Loucy (cell line): ENCODE data around the gene FGFBP1.

Source experiments
- EZH2phosphoT487 ChIP-seq: fragments of 200-600 bp; IDR thresholded peaks from 2 replicates; pipeline ENCODE4 v1.6.1; 2018; ENCODE audit warnings: antibody characterized with exemption, mild to moderate bottlenecking, moderate library complexity, borderline replicate concordance
- TF ChIP-seq, protein P1 (sequence below): fragments of 200-600 bp; sonication (generic); conservative IDR thresholded peaks from 2 replicates; pipeline ENCODE4 v1.5.1; 2014; ENCODE audit warnings: mild to moderate bottlenecking, antibody characterized with exemption, low read length

DNA sequence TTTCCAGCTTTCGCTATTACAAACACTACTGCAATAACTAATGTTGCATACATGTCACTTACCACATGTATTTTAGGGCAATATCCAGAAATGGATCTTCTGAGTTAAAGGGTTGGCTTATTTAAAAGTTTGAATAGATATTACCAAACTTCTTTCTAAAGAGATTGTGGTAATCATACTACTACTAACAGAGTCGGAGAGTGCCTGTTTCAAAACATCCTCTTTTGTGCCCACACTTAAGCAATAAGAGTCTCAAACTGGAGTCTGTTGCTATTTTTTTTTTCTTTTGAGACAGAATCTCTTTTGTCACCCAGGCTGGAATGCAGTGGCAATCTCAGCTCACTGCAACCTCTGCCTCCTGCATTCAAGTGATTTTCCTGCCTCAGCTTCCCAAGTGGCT lies 35.8 kb downstream of the FGFBP1 start:
- TF ChIP-seq, protein P1, sequence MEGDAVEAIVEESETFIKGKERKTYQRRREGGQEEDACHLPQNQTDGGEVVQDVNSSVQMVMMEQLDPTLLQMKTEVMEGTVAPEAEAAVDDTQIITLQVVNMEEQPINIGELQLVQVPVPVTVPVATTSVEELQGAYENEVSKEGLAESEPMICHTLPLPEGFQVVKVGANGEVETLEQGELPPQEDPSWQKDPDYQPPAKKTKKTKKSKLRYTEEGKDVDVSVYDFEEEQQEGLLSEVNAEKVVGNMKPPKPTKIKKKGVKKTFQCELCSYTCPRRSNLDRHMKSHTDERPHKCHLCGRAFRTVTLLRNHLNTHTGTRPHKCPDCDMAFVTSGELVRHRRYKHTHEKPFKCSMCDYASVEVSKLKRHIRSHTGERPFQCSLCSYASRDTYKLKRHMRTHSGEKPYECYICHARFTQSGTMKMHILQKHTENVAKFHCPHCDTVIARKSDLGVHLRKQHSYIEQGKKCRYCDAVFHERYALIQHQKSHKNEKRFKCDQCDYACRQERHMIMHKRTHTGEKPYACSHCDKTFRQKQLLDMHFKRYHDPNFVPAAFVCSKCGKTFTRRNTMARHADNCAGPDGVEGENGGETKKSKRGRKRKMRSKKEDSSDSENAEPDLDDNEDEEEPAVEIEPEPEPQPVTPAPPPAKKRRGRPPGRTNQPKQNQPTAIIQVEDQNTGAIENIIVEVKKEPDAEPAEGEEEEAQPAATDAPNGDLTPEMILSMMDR, result no peak
- no peak for TF ChIP-seq EZH2phosphoT487
